SW480 (cell line): Measurements from ENCODE around the gene PMF1.
A peak's percentile ranks its signal among the peaks of the same experiment; 100 is the strongest.
"Not testable (repeated sequence)": the region's sequence is repeated elsewhere in the genome, so short reads cannot be mapped to it uniquely, and the experiment has no call there.

Experiments
- DNase-seq: peaks from one replicate; pipeline ENCODE4 v3.0.0-alpha.2; 2016; ENCODE audit warnings: low spot score

PMF1 gene

GRCh38 chr1:156196445-156196844, 16.4 kb upstream of the PMF1 start:
- no peak for DNase-seq

DNA sequence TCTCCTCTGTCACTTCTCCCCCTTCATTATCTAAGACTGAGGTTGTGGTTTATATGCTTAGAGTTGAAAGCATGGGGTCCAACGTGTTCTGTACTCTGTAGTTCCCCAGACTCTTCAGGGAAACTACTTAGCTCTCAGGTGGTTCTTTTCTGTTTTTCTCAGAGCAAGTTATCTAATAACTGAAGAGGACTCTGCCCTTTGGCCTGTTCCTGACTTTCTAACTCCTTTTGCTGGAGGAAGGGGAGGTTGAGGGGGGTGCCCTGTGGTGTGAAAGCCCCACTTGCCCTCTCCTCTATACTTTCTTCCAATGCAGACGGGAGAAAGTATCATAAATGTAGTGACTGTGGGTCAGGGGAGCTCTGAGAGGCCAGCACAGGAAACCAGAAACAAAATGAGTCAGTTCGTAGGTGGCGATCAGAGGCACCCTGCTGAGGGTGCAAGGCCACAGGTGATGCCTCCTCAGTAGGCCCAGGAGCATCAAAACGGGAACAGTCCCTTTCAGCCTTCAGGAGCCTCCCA, 13.9 kb upstream of the PMF1 start:
- no peak for DNase-seq

GRCh38 chr1:156200044-156200443, 12.8 kb upstream of the PMF1 start:
- no peak for DNase-seq

- no peak for DNase-seq
Measured at GRCh38 chr1:156203331-156203730, 9.5 kb upstream of the PMF1 start.

DNA sequence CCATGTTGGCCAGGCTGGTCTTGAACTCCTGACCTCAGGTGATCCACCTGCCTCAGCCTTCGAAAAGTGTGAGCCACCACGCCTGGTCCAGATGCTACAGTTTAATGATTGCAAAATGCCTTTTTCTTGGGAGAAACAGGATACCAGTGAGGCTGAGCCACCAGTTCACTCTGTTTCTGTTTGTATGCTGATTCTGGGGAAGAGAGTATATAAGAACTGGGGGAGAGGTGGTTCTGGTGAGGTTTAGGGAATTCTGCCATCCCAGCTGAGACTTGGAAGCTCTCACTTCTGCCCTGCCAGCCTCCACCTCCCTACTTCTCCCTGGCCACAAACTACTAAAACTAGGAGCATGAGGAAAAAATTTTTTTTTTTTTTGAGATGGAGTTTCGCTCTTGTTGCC, 8.1 kb upstream of the PMF1 start:
- no peak for DNase-seq

GRCh38 chr1:156211243-156211642, 1.6 kb upstream of the PMF1 start:
- no peak for DNase-seq

DNA sequence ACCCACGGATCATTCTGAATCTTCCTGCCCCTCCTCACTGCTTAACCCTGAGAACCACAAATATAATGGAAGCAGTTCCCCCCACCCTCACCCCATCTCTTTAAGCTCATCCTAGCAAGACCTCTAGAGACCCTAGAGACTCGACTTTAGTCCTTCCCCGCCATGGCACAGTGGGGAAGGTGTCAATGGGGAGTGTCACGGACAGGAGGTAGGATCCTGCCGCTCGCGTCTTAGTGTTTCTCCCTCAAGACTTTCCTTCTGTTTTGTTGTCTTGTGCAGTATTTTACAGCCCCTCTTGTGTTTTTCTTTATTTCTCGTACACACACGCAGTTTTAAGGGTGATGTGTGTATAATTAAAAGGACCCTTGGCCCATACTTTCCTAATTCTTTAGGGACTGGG, 677 bp upstream of the PMF1 start:
- DNase-seq, result no peak

DNA sequence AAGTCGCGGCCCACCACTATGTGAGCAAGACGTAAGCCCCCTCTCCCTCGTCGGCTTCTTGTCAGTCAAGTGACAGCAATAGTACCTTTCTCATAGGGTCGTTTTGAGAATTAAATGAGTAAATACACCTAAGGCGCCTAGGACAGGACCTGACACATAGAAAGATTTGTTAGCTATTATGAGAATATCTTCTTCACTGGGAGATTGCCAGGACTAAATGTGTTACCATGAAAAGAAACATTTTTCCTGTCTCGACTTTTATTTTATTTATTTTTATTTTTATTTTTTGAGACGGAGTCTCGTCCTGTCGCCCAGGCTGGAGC, 798 bp downstream of the PMF1 start:
- no peak for DNase-seq

DNA sequence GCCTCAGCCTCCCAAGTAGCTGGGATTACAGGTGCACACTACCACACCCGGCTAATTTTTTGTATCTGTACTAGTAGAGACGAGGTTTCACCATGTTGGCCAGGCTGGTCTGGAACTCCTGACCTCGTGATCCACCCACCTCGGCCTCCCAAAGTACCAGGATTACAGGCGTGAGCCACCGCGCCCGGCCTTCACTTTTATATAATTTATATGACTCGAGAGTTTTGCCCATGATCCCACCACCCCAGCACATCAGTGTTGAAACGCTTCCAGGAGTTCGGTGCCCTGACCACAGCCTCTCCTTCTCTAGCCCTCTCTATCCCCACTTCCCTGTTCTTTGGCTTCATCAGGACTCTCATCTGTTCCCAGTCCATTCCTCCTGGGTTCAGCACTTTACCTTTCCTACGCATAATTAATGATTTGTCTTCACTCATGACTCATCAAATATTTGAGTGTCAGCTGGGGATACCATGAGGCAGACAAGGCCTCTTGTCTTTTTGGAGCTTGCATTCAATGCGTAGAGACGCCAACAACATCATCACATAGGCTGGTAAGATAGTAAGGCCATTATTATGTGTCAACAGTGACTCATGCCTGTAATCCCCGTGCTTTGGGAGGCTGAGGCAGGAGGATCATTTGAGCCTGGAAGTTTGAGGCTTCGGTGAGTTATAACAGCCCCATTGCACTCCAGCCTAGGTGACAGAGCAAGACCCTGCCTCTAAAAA, 1.4 kb downstream of the PMF1 start:
- peak; percentile 33 for DNase-seq

DNA sequence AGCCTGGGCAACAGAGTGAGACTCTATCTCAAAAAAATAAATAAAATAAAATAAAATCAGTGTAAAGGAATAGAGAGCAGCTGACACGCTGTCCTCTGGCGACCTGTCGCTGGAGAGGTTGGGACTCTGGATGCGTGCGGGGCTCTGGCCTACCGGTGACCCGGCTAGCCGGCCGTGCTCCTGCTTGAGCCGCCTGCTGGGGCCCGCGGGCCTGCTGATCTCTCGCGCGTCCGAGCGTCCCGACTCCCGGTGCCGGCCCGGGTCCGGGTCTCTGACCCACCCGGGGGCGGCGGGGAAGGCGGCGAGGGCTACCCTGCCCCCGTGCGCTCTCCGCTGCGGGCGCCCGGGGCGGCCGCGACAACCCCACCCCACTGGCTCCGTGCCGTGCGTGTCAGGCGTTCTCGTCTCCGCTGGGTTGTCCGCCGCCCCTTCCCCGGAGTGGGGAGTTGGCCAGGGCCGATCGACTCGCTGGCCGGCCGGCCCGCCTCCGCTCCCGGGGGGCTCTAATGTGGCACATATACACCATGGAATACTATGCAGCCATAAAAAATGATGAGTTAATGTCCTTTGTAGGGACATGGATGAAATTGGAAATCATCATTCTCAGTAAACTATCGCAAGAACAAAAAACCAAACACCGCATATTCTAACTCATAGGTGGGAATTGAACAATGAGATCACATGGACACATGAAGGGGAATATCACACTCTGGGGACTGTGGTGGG, 3.7 kb downstream of the PMF1 start:
- not testable (repeated sequence) for DNase-seq

DNA sequence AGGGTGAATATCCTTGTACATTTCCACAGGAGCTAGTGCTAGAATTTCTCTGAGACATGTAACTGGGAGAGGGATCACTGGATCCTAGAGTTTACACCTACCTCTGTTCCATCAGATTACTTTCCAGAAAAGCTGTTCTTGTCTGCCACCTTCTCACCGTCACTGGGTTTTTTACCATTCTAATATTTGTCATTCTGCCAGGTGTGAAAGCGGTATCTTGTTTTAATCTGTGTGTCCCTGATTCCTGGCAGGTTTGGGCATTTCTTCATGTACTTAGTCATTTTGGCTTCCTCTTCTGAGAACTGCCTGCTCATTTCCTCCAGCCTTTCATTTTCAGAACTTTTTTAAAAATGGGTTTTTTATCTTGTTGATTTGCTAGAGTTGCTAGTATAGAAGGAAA, 5.1 kb downstream of the PMF1 start:
- no peak for DNase-seq

DNA sequence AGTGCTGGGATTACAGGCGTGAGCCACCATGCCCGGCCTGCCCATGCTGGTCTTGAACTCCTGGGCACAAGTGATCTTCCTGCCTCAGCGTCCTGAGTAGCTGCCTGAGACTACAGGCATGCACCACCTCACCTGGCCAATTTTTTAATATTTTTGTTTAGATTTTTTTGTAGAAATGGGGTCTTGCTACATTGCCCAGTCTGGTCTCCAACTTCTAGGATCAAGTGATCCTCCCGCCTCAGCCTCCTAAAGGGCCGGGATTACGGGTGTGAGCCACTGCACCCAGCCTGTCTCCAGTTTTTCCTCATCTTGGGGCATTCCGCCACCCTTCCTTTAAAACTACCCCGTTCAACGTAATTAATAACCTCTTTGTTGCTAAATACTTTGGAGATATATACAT, 7.4 kb downstream of the PMF1 start:
- DNase-seq, result no peak

- no peak for DNase-seq
Measured at GRCh38 chr1:156221986-156222692, 9.3 kb downstream of the PMF1 start.

GRCh38 chr1:156225677-156226014, 12.8 kb downstream of the PMF1 start:
- DNase-seq, result no peak

- no peak for DNase-seq
Measured at GRCh38 chr1:156226116-156226538, 13.3 kb downstream of the PMF1 start.

DNA sequence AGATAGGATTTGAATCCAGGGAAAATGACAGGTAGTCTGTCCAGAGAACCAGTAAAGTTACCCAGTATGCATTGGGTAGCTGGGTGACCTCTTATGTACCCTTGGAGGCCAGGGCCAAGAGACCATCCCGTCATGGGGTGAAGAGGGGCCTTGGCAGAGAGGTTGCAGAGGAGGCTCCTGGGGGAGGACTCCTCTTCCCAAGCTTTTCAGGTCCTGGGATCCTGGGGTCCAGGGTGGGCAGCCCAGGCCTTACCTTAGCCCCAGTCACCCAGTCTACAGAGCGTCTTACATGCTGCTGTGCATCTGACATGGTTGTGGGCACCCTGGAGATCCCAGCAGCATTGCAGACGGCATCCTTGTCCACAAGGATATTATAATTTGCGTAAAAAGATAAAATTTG, 14.0 kb downstream of the PMF1 start:
- DNase-seq, result no peak

- no peak for DNase-seq
Measured at GRCh38 chr1:156228501-156228900, 15.7 kb downstream of the PMF1 start.

GRCh38 chr1:156229809-156230472, 17.1 kb downstream of the PMF1 start:
- no peak for DNase-seq

DNA sequence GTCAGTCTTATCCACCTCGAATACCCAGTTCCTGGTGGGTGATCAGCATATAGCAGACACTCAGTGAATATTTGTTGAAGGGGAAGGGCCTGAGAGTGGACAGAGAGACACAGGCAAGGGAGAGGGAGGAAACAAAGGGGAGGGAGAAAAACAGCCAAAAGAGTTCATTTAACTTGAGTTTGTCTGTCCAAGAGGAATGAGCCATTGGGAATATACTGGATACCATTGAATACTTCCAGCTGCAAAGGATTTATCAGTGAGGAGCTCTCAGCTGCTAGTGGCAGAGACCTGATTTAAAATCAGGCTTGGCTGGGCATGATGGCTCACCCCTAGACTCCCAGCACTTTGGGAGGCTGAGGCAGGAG, 17.6 kb downstream of the PMF1 start:
- no peak for DNase-seq

GRCh38 chr1:156232201-156232894, 19.5 kb downstream of the PMF1 start:
- no peak for DNase-seq

- no peak for DNase-seq
Measured at GRCh38 chr1:156233426-156234127, 20.8 kb downstream of the PMF1 start.
